Ishikawa (cell line): Measurements from ENCODE around the gene ARHGAP26.

ENCODE experiments used
- CEBPB ChIP-seq: IDR thresholded peaks from 2 replicates; pipeline ENCODE4 v1.6.1; 2012
- CREB1 ChIP-seq: IDR thresholded peaks from 2 replicates; pipeline ENCODE4 v1.6.1; 2012; ENCODE audit warnings: low read depth
- EGR1 ChIP-seq: IDR thresholded peaks from 2 replicates; pipeline ENCODE4 v1.6.1; 2012
- EP300 ChIP-seq: IDR thresholded peaks from 2 replicates; pipeline ENCODE4 v1.6.1; 2012; ENCODE audit warnings: borderline replicate concordance
- FOXM1 ChIP-seq: IDR thresholded peaks from 2 replicates; pipeline ENCODE4 v1.6.1; 2012; ENCODE audit warnings: low read depth, borderline replicate concordance
- MAX ChIP-seq: IDR thresholded peaks from 2 replicates; pipeline ENCODE4 v1.6.1; 2012
- NFIC ChIP-seq: IDR thresholded peaks from 2 replicates; pipeline ENCODE4 v1.6.1; 2012
- RAD21 ChIP-seq: IDR thresholded peaks from 2 replicates; pipeline ENCODE4 v1.6.1; 2012; ENCODE audit warnings: low read depth
- REST ChIP-seq: IDR thresholded peaks from 2 replicates; pipeline ENCODE4 v1.6.1; 2012; ENCODE audit warnings: low read depth, mild to moderate bottlenecking
- TAF1 ChIP-seq: IDR thresholded peaks from 2 replicates; pipeline ENCODE4 v1.6.1; 2012; ENCODE audit warnings: low read depth, mild to moderate bottlenecking
- TCF12 ChIP-seq: IDR thresholded peaks from 2 replicates; pipeline ENCODE4 v1.6.1; 2012; ENCODE audit warnings: low read depth
- TEAD4 ChIP-seq: IDR thresholded peaks from 2 replicates; pipeline ENCODE4 v1.6.1; 2012
- USF1 ChIP-seq: IDR thresholded peaks from 2 replicates; pipeline ENCODE4 v1.6.1; 2012
- YY1 ChIP-seq: IDR thresholded peaks from 2 replicates; pipeline ENCODE4 v1.6.1; 2012; ENCODE audit warnings: low read depth
- ZBTB7A ChIP-seq: IDR thresholded peaks from 2 replicates; pipeline ENCODE4 v1.6.1; 2012; ENCODE audit warnings: low read depth

Gene ARHGAP26

GRCh38 chr5:143231416-143231815 is 461.2 kb downstream of the ARHGAP26 start:
- no peak for TF ChIP-seq EGR1

GRCh38 chr5:143231973-143232812 is 462.0 kb downstream of the ARHGAP26 start:
- TF ChIP-seq TEAD4: no peak
- TF ChIP-seq TCF12: no peak
- no peak for TF ChIP-seq RAD21
- no peak for TF ChIP-seq CREB1
- TF ChIP-seq ZBTB7A: no peak
- no peak for TF ChIP-seq FOXM1
- no peak for TF ChIP-seq EP300
- TF ChIP-seq MAX: no peak
- TF ChIP-seq EGR1: no peak
- TF ChIP-seq NFIC: no peak
- TF ChIP-seq USF1: no peak
- TF ChIP-seq REST: no peak
- TF ChIP-seq YY1: no peak
- no peak for TF ChIP-seq CEBPB
- TF ChIP-seq TAF1: no peak

GRCh38 chr5:143233031-143233430 is 462.9 kb downstream of the ARHGAP26 start:
- TF ChIP-seq FOXM1 (no peak), TAF1 (no peak), EGR1 (no peak), REST (no peak), CEBPB (no peak), RAD21 (no peak), TEAD4 (no peak)

- TF ChIP-seq USF1: no peak
- TF ChIP-seq FOXM1: no peak
- TF ChIP-seq EP300: no peak
- TF ChIP-seq NFIC: no peak
- TF ChIP-seq TCF12: no peak
- TF ChIP-seq TEAD4: no peak
- no peak for TF ChIP-seq CREB1
- TF ChIP-seq CEBPB: no peak
- no peak for TF ChIP-seq ZBTB7A
- TF ChIP-seq RAD21: no peak
These were observed 464.1 kb downstream of the ARHGAP26 start for GRCh38 chr5:143234162-143234842.

GRCh38 chr5:143235423-143235822 is 465.2 kb downstream of the ARHGAP26 start:
- TF ChIP-seq TAF1: no peak
- no peak for TF ChIP-seq CREB1
- no peak for TF ChIP-seq NFIC
- no peak for TF ChIP-seq YY1
- no peak for TF ChIP-seq TCF12
- no peak for TF ChIP-seq TEAD4
- no peak for TF ChIP-seq REST
- no peak for TF ChIP-seq FOXM1
- TF ChIP-seq MAX: no peak
- TF ChIP-seq EP300: no peak
- no peak for TF ChIP-seq RAD21
